Mammary epithelial cell (primary cell): ENCODE measurements around the gene COL13A1.

Source experiments
- CTCF ChIP-seq, 2 donors: IDR thresholded peaks in 1 of 2; conservative IDR thresholded peaks in 1 of 2; 2 replicates each; pipeline ENCODE4 v1.5.1; 2011 to 2012; ENCODE audit warnings: inconsistent platforms in 2 of 2, low read length in 2 of 2, mild to moderate bottlenecking in 2 of 2, control low read depth in 1 of 2, low read depth in 1 of 2; ENCODE audit not compliant: insufficient read depth in 1 of 2; ENCODE audit errors: extremely low read depth in 1 of 2
- EZH2 ChIP-seq: IDR thresholded peaks from 2 replicates; pipeline ENCODE4 v1.6.1; 2012; ENCODE audit warnings: low read length, inconsistent platforms, borderline replicate concordance

GRCh38 chr10:69783515-69783914 lies 18.2 kb upstream of the COL13A1 start:
- TF ChIP-seq EZH2 (no peak), CTCF (conservative IDR thresholded peaks at IDR 0.05 in 1 of 2, IDR thresholded peaks at IDR 0.05 in 1 of 2; ENCODE audit: extremely low read depth in 1 of 2, insufficient read depth in 1 of 2, low read depth in 1 of 2, low read length in 2 of 2) (no peak)
